Sigmoid colon (tissue), 4 donors: ENCODE measurements around the gene PSMG4.

Experiments used
- EP300 ChIP-seq, 4 donors: sonication (generic); formaldehyde crosslinking; IDR thresholded peaks; one replicate each; pipeline ENCODE4 v1.6.1; 2017; ENCODE audit warnings: antibody characterized with exemption in 4 of 4
- POLR2A ChIP-seq, 2 donors: fragments of 450-650 bp; IDR thresholded peaks; one replicate each; pipeline ENCODE4 v1.6.1; 2016; ENCODE audit warnings: antibody characterized with exemption in 2 of 2, mild to moderate bottlenecking in 2 of 2, moderate library complexity in 2 of 2
- POLR2AphosphoS5 ChIP-seq, 4 donors: sonication (generic); formaldehyde crosslinking; IDR thresholded peaks; one replicate each; pipeline ENCODE4 v1.6.1; 2017; ENCODE audit warnings: antibody characterized with exemption in 4 of 4
- TF ChIP-seq, protein P1 (sequence below), 4 experiments: fragments of 450-650 bp in 3 of 4; fragments of 200-600 bp in 1 of 4; IDR thresholded peaks; one replicate each; pipeline ENCODE4 v1.5.1; 2016 to 2019; ENCODE audit warnings: antibody characterized with exemption in 4 of 4, mild to moderate bottlenecking in 3 of 4, moderate library complexity in 2 of 4

- no peak for TF ChIP-seq EP300 (IDR thresholded peaks at IDR 0.05)
- TF ChIP-seq, protein P1, sequence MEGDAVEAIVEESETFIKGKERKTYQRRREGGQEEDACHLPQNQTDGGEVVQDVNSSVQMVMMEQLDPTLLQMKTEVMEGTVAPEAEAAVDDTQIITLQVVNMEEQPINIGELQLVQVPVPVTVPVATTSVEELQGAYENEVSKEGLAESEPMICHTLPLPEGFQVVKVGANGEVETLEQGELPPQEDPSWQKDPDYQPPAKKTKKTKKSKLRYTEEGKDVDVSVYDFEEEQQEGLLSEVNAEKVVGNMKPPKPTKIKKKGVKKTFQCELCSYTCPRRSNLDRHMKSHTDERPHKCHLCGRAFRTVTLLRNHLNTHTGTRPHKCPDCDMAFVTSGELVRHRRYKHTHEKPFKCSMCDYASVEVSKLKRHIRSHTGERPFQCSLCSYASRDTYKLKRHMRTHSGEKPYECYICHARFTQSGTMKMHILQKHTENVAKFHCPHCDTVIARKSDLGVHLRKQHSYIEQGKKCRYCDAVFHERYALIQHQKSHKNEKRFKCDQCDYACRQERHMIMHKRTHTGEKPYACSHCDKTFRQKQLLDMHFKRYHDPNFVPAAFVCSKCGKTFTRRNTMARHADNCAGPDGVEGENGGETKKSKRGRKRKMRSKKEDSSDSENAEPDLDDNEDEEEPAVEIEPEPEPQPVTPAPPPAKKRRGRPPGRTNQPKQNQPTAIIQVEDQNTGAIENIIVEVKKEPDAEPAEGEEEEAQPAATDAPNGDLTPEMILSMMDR (IDR thresholded peaks at IDR 0.05): no peak
- TF ChIP-seq POLR2AphosphoS5 (IDR thresholded peaks at IDR 0.05): no peak
- TF ChIP-seq POLR2A (IDR thresholded peaks at IDR 0.05): no peak
Measured at GRCh38 chr6:3303795-3304411, 45.2 kb downstream of the PSMG4 start.
